NCI-H226 (cell line): ENCODE data around the gene DUSP5.

Experiments used
- DNase-seq: peaks from one replicate; pipeline ENCODE4 v3.0.0-alpha.2; 2015

The DUSP5 gene

DNA sequence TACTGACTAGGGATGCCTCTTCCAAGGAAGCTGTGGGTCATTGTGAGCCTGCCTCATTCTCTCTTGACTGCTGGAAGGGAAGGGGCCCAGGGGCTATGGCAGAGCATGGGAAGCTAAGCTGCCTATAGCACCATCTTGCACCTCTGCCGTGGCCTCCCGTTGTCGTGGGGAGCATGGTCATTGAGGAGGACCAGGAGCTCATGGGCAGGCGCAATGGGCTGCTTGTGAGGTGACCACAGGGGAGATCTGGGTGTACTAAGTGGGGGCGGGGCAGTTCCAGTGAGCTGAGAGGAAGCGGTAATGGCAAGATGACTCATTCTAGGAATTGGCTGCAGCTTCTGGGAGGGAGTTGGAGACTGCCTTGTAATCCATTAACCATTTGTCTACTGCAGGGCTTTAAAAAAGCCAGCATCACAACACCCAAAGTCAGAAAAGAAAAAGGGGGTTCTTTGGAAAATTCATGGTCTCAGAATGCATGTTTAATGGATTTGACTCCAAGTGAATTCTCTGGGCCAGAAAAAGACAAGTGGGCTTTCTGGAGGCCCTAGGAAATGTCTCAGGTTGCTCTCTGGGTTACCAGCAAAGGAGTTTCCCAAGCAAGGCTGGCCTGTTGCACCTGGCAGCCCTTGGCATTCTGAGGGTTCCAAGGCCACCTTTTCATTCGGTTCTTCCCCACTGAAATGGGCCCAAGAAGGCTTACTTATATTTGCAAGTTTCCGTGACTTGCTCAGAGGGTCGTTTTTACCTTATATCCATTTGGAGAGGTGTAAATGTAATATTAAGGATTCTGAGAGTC lies 3.6 kb downstream of the DUSP5 start:
- peak; percentile 89 for DNase-seq

DNA sequence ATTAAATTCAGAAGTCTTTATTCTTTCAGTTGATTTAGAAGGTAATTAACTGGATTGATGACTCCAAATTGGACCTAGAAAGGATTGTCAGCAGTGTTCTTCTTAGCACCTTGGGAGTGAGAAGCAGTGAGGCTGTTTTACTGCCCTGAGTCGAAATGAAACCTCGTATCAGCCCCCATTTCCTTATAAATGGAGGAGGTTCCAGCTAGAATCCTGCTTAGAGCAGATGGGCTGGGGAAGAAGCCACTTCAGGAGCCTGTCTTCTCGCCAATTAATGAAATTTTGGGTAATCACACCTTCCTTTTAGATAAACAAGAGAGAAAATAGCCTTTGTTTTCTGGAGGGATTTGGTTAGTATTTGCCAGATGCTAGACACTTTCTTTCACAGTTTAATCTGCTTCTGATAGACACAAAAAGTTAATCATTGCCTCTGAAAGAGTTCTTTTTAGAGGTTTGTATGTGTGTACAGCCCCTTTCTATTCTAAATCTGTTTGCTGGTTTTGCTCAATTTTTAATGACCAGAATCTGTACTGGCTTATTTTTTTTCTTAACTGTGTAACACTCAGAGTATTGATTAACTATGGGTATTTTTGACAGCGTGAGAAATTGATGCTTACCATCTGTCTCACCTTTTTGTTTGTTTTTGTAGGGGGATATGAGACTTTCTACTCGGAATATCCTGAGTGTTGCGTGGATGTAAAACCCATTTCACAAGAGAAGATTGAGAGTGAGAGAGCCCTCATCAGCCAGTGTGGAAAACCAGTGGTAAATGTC lies 4.6 kb downstream of the DUSP5 start:
- no peak for DNase-seq

DNA sequence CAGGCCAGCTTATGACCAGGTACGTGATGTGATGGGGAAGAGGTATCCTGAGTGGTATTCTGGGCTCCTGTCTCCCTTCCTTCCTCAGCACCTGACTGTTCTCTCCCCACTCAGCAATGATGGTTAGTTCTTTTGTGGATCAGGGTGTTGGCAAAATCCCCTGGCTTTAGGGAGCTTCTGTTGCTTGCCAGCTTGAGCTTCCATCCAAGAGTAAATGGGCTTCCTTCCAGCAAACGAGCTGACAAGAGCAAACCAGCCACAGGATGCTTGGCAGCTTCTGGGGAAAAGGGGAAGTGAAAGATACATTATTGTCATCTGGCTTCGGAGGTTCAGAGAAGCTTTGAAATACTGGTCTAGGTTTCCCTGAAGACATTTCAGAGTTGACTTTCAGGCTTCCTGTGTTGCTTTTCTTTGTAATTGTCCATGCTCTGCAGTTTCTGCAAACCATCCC lies 5.2 kb downstream of the DUSP5 start:
- DNase-seq: peak; percentile 64

GRCh38 chr10:110503528-110504110 lies 5.9 kb downstream of the DUSP5 start:
- no peak for DNase-seq

DNA sequence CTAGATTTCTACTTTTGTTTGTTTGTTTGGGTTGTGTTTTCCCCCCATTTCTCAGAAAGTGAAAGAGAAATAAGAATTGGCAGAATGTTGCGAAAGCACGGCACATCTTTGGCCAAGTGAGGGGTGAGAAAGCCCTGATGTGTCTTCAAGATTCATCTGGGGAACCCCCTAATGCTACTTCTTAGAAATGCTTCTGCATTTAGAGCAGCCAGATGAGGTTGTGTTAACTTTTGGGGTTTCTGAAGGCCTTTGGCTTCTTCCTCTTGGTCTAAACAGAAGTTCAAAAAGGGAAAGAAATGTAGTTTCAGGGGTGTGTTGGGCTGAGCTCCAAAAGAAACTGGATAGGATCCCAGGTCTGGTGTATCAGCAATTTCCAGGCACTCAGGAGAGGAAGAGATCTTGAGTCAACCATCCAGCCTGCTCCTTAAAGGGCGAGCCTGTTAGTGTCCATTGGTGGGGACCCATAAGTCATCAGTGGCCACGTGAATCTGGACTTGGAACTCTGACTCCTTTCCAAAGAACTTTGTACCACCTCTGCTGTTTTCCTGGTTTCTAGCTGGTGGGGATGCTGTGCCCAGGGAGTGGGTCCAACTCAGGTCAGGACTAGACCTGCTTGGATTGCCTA lies 6.5 kb downstream of the DUSP5 start:
- DNase-seq: peak; percentile 56

- DNase-seq: no peak
Measured at GRCh38 chr10:110505130-110505770, 7.5 kb downstream of the DUSP5 start.

- DNase-seq: no peak
Measured at GRCh38 chr10:110506448-110506847, 8.7 kb downstream of the DUSP5 start.

DNA sequence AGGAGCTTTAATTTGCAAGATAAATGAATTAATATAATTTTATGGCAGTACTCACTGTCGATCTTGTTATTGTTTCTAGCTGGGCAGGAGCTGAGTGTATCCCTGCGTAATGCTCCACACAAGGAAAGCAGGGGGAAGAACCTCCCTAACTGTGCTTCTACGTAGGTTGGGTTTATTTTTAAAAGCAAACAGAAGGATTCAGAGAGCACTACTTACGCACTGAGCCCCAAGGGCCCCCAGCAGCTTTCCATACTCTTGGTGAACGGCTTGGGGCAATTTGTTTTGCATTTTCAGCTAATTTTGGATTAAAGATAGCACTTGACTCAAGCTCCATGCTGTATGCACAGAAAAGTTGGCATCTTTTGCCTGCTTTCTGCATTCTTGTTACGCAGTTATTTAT lies 9.6 kb downstream of the DUSP5 start:
- DNase-seq: no peak

DNA sequence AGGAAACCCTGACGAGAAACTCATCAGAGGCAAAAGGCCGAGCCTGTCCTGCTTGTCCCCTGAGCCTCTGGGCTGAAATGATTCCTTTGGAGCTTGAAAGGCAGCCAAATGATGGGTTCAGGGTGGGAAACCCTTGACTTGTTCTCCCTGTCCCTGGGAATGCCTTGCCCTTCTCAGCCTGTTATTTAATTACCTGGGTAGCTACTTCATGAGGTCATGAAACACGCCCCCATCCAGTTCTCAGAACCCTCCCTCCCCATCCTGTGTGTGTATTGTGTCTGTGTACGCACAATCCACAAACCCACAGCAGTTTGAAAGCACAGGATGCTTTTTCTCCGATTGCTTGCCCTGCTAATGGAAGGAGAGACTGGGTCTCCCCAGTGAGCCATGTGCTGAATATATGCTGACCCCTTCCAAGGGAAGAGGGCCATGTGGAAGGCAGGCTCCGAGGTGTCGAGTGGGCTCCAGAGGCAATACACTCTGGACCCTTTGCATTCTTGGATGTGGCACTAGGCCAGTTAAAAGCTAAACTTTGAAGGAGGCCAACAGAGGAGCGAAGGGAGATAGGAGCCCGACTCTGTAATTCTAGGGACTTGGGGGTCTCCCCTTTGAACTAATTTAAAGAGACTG lies 10.6 kb downstream of the DUSP5 start:
- DNase-seq: no peak

DNA sequence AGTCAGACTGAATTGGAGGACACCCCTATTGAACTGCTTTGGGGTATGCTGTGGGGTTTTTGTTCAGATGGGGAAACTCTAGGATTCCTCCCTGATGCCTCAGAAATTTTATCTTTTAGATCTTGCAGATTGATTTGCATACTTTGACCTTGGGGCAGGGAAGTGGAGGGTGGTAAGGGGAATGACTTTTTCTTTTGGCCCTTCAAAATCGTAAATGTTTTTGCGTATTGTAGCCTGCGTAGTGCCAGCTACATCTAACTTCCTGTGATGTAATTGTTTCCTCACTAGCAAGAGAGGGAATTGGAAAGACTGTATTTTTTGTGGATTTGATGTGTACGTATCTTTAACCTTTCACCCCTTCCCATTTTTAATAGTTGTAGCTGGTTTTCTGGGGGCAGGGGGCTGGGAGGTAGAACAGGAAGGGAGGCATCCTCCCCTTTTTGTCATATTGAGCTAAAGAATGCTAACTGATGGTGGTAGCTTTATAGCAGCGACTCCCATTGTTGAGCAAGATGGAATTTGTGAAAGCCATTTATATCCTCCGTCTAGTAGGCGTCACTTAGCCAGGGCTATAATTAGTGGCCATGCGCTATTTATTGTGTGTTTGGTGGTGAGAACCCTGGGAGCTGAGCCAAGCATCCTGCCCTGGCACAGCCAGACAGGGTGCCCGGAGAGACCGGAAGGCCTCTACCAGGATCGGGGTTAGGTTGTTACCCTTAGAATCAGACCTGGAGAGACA lies 11.3 kb downstream of the DUSP5 start:
- DNase-seq: no peak

DNA sequence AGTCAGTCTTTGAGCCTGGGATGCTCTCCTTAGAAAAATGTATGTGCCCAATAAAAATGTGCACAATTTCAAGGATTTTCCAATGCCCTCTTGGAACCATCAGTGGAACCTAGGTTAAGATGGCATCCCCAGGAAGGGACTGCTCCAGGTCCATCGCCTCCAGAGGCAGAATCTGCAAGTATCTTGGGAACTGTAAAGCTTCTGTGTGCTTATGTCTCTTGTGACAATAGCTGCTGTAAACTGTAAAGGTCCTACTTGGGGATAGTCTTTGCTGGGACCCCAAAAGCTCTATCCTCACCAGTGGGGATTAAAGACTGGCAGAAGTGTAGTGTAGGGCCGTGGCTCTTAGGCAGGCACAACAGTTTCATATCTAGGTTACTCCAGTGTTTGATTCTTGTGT lies 11.9 kb downstream of the DUSP5 start:
- no peak for DNase-seq

- DNase-seq: no peak
Measured at GRCh38 chr10:110510086-110510485, 12.4 kb downstream of the DUSP5 start.

- no peak for DNase-seq
Measured at GRCh38 chr10:110510730-110511129, 13.0 kb downstream of the DUSP5 start.

- DNase-seq: no peak
Measured at GRCh38 chr10:110511734-110512449, 14.2 kb downstream of the DUSP5 start.

- peak; percentile 86 for DNase-seq
Measured at GRCh38 chr10:110512461-110513187, 14.9 kb downstream of the DUSP5 start.

DNA sequence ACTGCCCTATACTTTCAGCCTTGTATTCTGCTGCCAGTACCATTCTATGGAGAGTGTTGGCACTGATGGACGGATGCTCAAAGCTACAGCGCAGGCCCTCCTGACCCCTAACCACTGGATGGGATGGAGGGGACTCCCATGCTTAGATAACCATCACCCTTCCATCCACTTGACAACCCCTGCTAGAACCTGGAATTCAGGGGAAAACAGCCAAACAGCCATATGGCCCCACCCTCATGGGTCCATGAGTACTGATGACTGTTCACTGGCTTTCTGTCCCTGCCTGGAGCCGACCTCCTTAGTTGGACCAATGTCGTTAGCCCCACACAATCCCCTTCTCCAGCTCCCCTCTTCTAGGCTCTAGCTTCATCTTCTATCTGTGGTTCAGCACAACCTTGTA lies 16.2 kb downstream of the DUSP5 start:
- no peak for DNase-seq

DNA sequence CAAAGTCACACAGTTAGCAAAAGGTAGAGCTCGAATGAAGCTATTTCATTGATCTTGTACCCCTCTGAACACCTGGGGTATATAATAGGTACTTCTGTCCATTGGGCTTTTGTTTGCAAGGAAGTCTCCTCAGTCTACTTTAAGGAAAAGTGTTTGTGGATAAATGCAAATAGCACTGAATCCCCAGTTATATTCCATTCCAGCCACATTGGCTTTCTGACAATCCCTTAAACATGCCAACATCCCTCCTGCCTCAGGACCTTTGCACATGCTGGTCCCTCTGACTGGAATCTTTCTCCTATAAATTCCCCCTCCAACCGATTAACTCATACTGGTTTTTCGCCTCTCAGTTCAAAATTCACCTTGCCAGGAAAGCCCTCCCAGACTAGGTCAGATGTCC lies 17.1 kb downstream of the DUSP5 start:
- DNase-seq: no peak

GRCh38 chr10:110516815-110517492 lies 19.2 kb downstream of the DUSP5 start:
- DNase-seq: no peak

GRCh38 chr10:110522365-110522988 lies 24.8 kb downstream of the DUSP5 start:
- DNase-seq: peak; percentile 66
